Activated T-cell treated with anti-CD3 and anti-CD28 coated beads, Interleukin-2, amount 50 U/mL, for 4 hours (primary cell): ENCODE data around the gene ATG16L1. TPM values are rescaled to one million over a fixed set of nuclear protein-coding genes. Genes with fewer than 3 reads are reported as not detected.
"Not testable (repeated sequence)": the region's sequence is repeated elsewhere in the genome, so short reads cannot be mapped to it uniquely, and the experiment has no call there.

Experiments used
- ATAC-seq, 2 donors: fragments of 200-7000 bp; cut with Tn5 transposase; one replicate each; pipeline ENCODE4 v1.10.0; 2021
- DNase-seq: peaks from one replicate; pipeline ENCODE4 v3.0.0-alpha.2; 2020
- H3K27me3 Mint-ChIP-seq: one replicate; pipeline ENCODE4 v1.8.0; 2021; ENCODE audit warnings: low read depth, mixed read lengths
- H3K36me3 Mint-ChIP-seq: one replicate; pipeline ENCODE4 v1.8.0; 2022; ENCODE audit warnings: mixed read lengths; ENCODE audit not compliant: insufficient read depth
- H3K4me1 Mint-ChIP-seq: one replicate; pipeline ENCODE4 v1.8.0; 2021; ENCODE audit warnings: low read depth, mixed read lengths
- H3K4me3 Mint-ChIP-seq: one replicate; pipeline ENCODE4 v1.8.0; 2021; ENCODE audit warnings: mild to moderate bottlenecking, moderate library complexity, mixed read lengths
- H3K9me3 Mint-ChIP-seq: one replicate; pipeline ENCODE4 v1.8.0; 2021; ENCODE audit warnings: mixed read lengths
- total RNA-seq, 3 donors: library from RNA; stranded (reverse); gene quantifications; one replicate each; pipeline ENCODE4 v1.2.1, GENCODE V29; 2021

ATG16L1 gene
- total RNA-seq, 3 donors from 2014 or later, result 36.2 to 37.8 (median 36.9) TPM

DNA sequence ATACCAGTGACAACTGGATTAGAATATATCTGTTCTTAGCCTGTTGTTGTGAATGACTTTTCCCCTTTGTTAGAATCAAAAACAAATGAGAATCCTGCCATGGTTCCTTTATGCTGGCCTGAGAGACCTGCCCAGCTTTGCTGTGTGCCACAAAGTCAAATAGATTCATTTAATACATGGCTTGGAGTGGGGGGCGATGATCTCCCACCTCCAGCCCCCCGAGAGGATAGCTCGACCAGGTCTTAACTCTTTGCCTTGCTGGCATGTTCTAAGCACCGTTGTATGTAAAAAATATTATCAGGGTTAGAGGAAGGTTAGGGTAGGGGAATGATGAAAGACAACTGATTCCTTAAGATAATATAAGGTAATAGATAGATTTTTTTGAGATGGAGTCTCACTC lies 80.7 kb downstream of the ATG16L1 start:
- H3K27me3 Mint-ChIP-seq, result no peaks in the 10 kb centered on the region
- ATAC-seq, result no peak
- no peak overlapping the region for H3K4me3 Mint-ChIP-seq
- no peak for DNase-seq
- no peaks in the 10 kb centered on the region for H3K9me3 Mint-ChIP-seq
- no peaks in the 10 kb centered on the region for H3K36me3 Mint-ChIP-seq
- peaks cover 47% of the 10 kb centered on the region for H3K4me1 Mint-ChIP-seq

DNA sequence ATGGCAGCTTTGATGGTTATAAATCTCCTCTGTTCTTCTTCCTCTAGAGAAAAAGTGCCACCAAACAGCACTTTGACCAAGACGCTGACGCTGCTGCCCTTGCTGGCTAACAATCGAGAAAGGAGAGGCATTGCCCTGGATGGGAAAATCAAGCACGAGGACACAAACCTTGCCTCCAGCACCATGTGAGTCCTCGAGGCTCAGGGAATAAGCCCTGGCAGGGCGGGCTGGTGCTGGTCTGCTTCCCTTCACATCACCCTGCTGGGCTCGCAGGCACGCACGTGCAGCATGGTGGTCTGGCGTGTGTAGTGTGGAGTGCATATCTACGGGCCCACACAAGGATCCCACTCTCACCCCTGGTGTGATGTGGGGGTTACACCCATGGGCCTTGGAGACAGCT lies 83.4 kb downstream of the ATG16L1 start:
- Mint-ChIP-seq H3K36me3 (no peaks in the 10 kb centered on the region), H3K9me3 (no peaks in the 10 kb centered on the region), H3K4me3 (no peak overlapping the region), H3K27me3 (no peaks in the 10 kb centered on the region), H3K4me1 (peaks cover 45% of the 10 kb centered on the region)
- no peak for ATAC-seq
- no peak for DNase-seq

DNA sequence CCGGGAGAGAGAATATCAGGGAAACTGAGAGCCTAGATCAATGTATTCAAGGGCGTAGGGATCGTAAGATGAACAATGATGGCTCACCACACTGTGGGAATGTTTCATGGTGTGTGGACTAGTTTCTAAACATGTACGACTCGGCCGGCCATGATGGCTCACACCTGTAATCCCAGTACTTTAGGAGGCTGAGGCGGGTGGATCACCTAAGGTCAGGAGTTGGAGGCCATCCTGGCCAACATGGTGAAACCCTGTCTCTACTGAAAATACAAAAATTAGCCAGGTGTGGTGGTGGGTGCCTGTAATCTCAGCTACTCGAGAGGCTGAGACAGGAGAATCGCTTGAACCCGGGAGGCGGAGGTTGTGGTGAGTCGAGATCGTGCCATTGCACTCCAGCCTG lies 84.6 kb downstream of the ATG16L1 start:
- not testable (repeated sequence) for H3K27me3 Mint-ChIP-seq, H3K36me3 Mint-ChIP-seq, H3K9me3 Mint-ChIP-seq, DNase-seq, H3K4me3 Mint-ChIP-seq, ATAC-seq
- H3K4me1 Mint-ChIP-seq, result peaks cover 42% of the 10 kb centered on the region

DNA sequence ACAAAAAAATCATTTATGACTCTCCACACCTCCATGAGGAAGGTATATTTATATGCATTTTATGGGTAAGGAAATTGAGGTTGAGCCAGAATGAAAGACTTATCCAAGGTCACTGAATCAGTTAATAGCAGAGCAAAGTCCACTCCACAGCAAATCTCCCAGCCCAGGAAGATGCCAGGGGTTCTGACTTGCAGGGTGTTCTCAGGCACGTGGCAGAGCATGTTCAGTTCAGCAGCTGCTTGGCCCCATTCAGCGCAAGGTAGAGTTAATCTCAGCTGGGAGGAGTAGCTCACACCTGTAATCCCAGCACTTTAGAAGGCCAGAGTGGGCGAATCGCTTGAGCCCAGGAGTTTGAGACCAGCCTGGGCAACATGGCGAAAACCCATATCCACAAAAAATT lies 85.1 kb downstream of the ATG16L1 start:
- H3K27me3 Mint-ChIP-seq, result no peaks in the 10 kb centered on the region
- no peaks in the 10 kb centered on the region for H3K36me3 Mint-ChIP-seq
- DNase-seq (no peak), ATAC-seq (no peak)
- H3K4me1 Mint-ChIP-seq, result peaks cover 38% of the 10 kb centered on the region
- H3K4me3 Mint-ChIP-seq, result no peak overlapping the region
- no peaks in the 10 kb centered on the region for H3K9me3 Mint-ChIP-seq

DNA sequence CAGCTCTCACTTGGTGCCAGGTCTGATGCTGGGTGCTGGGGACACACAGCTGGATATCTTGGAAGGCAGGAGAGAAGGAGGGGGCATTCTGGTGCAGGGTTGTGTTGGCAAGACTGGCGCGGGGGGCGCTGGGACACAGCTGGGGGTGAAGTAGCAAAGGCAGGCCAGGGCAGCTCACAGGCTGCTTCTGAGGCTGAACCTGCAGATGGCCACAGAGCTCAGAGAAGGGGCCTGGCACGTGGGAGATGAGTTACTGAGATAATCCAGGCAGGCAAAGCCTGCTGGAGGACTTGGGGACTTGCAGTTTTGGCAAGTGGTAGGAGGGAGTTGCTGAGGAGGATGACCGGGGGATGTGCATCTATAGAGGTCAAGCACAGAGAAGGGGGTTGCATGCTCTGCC lies 86.6 kb downstream of the ATG16L1 start:
- Mint-ChIP-seq H3K4me1 (peaks cover 27% of the 10 kb centered on the region), H3K27me3 (no peaks in the 10 kb centered on the region), H3K9me3 (no peaks in the 10 kb centered on the region), H3K4me3 (no peak overlapping the region), H3K36me3 (no peaks in the 10 kb centered on the region)
- ATAC-seq (no peak), DNase-seq (no peak)

- H3K27me3 Mint-ChIP-seq, result no peaks in the 10 kb centered on the region
- H3K4me3 Mint-ChIP-seq, result no peak overlapping the region
- H3K36me3 Mint-ChIP-seq, result no peaks in the 10 kb centered on the region
- no peak for DNase-seq
- H3K9me3 Mint-ChIP-seq, result no peaks in the 10 kb centered on the region
- H3K4me1 Mint-ChIP-seq, result peaks cover 20% of the 10 kb centered on the region
- no peak for ATAC-seq
Observed at GRCh38 chr2:233338812-233339368, 87.4 kb downstream of the ATG16L1 start.

GRCh38 chr2:233339427-233339826 lies 88.0 kb downstream of the ATG16L1 start:
- H3K36me3 Mint-ChIP-seq, result no peaks in the 10 kb centered on the region
- DNase-seq (no peak), ATAC-seq (no peak)
- H3K27me3 Mint-ChIP-seq, result no peaks in the 10 kb centered on the region
- no peak overlapping the region for H3K4me3 Mint-ChIP-seq
- H3K4me1 Mint-ChIP-seq, result peaks cover 15% of the 10 kb centered on the region
- H3K9me3 Mint-ChIP-seq, result no peaks in the 10 kb centered on the region

DNA sequence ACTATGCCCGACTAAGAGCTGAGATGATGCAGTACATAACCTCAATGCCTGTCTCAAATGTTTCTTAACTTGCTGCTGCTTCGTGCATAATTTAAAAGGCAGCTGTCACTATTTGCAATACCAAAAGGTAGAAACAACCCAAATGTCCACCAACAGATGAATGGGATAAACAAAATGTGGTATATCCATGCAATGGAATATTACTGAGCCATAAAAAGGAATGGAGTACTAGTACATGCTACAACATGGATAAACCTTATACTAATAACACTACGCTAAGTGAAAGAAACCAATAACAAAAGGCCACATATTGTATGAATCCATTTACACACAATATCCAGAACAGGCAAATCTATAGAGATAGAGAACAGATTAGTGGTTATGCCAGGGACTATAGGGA lies 89.8 kb downstream of the ATG16L1 start:
- H3K4me3 Mint-ChIP-seq, result no peak overlapping the region
- no peaks in the 10 kb centered on the region for H3K27me3 Mint-ChIP-seq
- H3K4me1 Mint-ChIP-seq, result peaks cover 6% of the 10 kb centered on the region
- DNase-seq (no peak), ATAC-seq (no peak)
- H3K9me3 Mint-ChIP-seq, result no peaks in the 10 kb centered on the region
- H3K36me3 Mint-ChIP-seq, result no peaks in the 10 kb centered on the region

DNA sequence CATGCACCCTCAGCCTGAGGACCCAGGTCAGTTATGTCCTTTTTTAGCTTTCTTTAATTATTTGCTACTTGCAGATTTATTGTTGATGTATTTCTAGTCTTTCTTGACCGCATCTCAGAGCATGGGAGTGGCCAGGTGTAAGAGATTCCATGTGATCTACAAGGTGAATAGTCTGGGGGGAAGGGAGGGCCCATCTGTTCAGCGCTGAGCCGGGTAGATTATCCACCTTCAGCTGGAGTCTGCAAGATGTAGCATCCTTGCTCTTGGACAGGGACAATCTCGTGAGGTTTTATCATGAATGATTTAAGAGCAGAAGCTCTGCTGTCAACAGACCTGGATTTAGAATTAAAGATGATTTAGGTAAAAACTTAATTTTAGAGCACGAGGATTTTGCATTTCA lies 90.8 kb downstream of the ATG16L1 start:
- Mint-ChIP-seq H3K4me1 (peaks cover 6% of the 10 kb centered on the region), H3K27me3 (no peaks in the 10 kb centered on the region), H3K36me3 (no peaks in the 10 kb centered on the region), H3K4me3 (no peak overlapping the region), H3K9me3 (no peaks in the 10 kb centered on the region)
- ATAC-seq (no peak), DNase-seq (no peak)

DNA sequence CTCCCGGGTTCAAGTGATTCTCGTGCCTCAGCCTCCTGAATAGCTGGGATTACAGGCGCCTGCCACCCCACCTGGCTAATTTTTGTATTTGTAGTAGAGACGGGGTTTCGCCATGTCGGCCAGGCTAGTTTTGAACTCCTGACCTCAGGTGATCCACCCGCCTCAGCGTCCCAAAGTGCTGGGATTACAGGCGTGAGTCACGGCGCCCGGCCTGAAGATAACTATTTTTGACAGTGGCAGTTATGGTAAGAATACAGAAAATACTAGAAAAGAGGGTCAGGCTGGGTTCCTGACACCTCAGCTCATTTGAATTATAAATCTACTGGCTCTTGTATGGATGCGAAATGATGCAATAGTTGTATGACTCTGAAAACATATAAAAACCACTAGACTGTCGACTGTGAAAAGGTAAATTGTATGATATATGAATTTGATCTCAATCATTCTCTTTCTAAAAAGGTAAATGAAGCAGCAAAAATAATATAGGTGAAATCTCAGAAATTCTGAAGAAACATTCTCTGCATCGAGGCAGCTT lies 91.8 kb downstream of the ATG16L1 start:
- peaks cover 6% of the 10 kb centered on the region for H3K4me1 Mint-ChIP-seq
- no peaks in the 10 kb centered on the region for H3K9me3 Mint-ChIP-seq
- no peak for ATAC-seq
- no peaks in the 10 kb centered on the region for H3K27me3 Mint-ChIP-seq
- DNase-seq, result no peak
- H3K36me3 Mint-ChIP-seq, result no peaks in the 10 kb centered on the region
- H3K4me3 Mint-ChIP-seq, result no peak overlapping the region

Other genes starting within 250 kb of the ATG16L1 start
- gene NGEF, start 238.4 kb upstream of the ATG16L1 start, total RNA-seq, result under 1 TPM; 0.11 to 0.94 (median 0.37) TPM
- gene NEU2, start 219.0 kb upstream of the ATG16L1 start, total RNA-seq, result not detected
- gene INPP5D, start 191.3 kb upstream of the ATG16L1 start, total RNA-seq, result 10 to 100 TPM; 31.2 to 35.5 (median 31.7) TPM
- not detected for gene SAG, start 56.1 kb downstream of the ATG16L1 start, total RNA-seq
- gene DGKD, start 102.8 kb downstream of the ATG16L1 start, total RNA-seq, result 10 to 100 TPM; 38.8 to 44.9 (median 39.3) TPM